ENCODE measurements around the gene BORCS6. TPM values are rescaled to one million over a fixed set of nuclear protein-coding genes. Genes with fewer than 3 reads are reported as not detected.

The BORCS6 gene
- total and polyA plus RNA-seq, 2 of the 13 experiments (the other 11 are each of a cell fraction or from before 2014, with no cell fraction given) = 2.0 to 5.1 TPM

- no peak for TF ChIP-seq ZNF230 (CRISPR knock-in tag; IDR thresholded peaks at IDR 0.05)
- no peak for TF ChIP-seq USF2 (IDR thresholded peaks at IDR 0.05; ENCODE audit: low read depth, low read length)
- no peak for TF ChIP-seq USF2 (CRISPR knock-in tag; IDR thresholded peaks at IDR 0.05; ENCODE audit: borderline replicate concordance)
- TF ChIP-seq ZFY (CRISPR knock-in tag; IDR thresholded peaks at IDR 0.05) = no peak
- TF ChIP-seq ZNF496 (CRISPR knock-in tag; IDR thresholded peaks at IDR 0.05; ENCODE audit: insufficient replicate concordance) = no peak
- TF ChIP-seq ARID4A (CRISPR knock-in tag; IDR thresholded peaks at IDR 0.05; ENCODE audit: borderline replicate concordance) = no peak
- TF ChIP-seq REXO4 (CRISPR knock-in tag; IDR thresholded peaks at IDR 0.05; ENCODE audit: borderline replicate concordance) = no peak
- no peak for TF ChIP-seq ZNF256 (CRISPR knock-in tag; conservative IDR thresholded peaks at IDR 0.05)
- no peak for TF ChIP-seq ZSCAN21 (CRISPR knock-in tag; IDR thresholded peaks at IDR 0.05; ENCODE audit: borderline replicate concordance)
- no peak for TF ChIP-seq GPBP1L1 (CRISPR knock-in tag; IDR thresholded peaks at IDR 0.05)
- TF ChIP-seq ZNF460 (CRISPR knock-in tag; IDR thresholded peaks at IDR 0.05; ENCODE audit: borderline replicate concordance) = peak; percentile 26; the same call in 1 of the 2 replicates
- no peak for TF ChIP-seq MTA3 (CRISPR knock-in tag; IDR thresholded peaks at IDR 0.05)
- TF ChIP-seq IRF9 (CRISPR knock-in tag; IDR thresholded peaks at IDR 0.05; ENCODE audit: borderline replicate concordance) = no peak
- no peak; the same call in 1 of the 2 replicates for TF ChIP-seq ISL2 (CRISPR knock-in tag; IDR thresholded peaks at IDR 0.05)
- TF ChIP-seq ZC3H4 (CRISPR knock-in tag; IDR thresholded peaks at IDR 0.05; ENCODE audit: borderline replicate concordance) = no peak
- peak; percentile 93 for TF ChIP-seq FOXK2 (IDR thresholded peaks at IDR 0.05)
- TF ChIP-seq ZNF260 (CRISPR knock-in tag; IDR thresholded peaks at IDR 0.05; ENCODE audit: borderline replicate concordance, low read depth) = no peak
- TF ChIP-seq CEBPG (CRISPR knock-in tag; IDR thresholded peaks at IDR 0.05) = peak; percentile 42
- TF ChIP-seq ZNF597 (CRISPR knock-in tag; IDR thresholded peaks at IDR 0.05) = no peak
- no peak for TF ChIP-seq SP1 (IDR thresholded peaks at IDR 0.05)
- TF ChIP-seq SP1 (CRISPR knock-in tag; IDR thresholded peaks at IDR 0.05) = no peak
Observed at GRCh38 chr17:8210761-8211458, 20.9 kb upstream of the BORCS6 start (continued).

Measured in HepG2 (cell line).